CD4-positive, alpha-beta T cell (primary cell): ENCODE results near the gene PAFAH2. TPM values are rescaled to one million over a fixed set of nuclear protein-coding genes. Genes with fewer than 3 reads are reported as not detected.

Experiments used
- ATAC-seq: fragments of 200-7000 bp; cut with Tn5 transposase; one replicate; pipeline ENCODE4 v1.10.0; 2022; ENCODE audit warnings: mild to moderate bottlenecking; ENCODE audit not compliant: poor library complexity
- CTCF ChIA-PET: fragments of 350-600 bp; sonication (Branson Sonifier 250); formaldehyde crosslinking; loops from one replicate; lab custom pipeline; 2021; ENCODE audit warnings: antibody characterized with exemption, inconsistent platforms; lab: Charles Lee
- POLR2A ChIA-PET: fragments of 350-600 bp; sonication (Branson Sonifier 250); formaldehyde crosslinking; loops from one replicate; lab custom pipeline; 2021; ENCODE audit warnings: antibody characterized with exemption, inconsistent platforms; lab: Charles Lee
- DNase-seq, 14 experiments: peaks; one replicate each; pipeline ENCODE4 v3.0.0-alpha.2; 2013 to 2020; ENCODE audit warnings: mixed read lengths in 2 of 14
- H3K27ac ChIP-seq, 2 donors: one replicate each; pipeline versions ENCODE4 v1.5.1 to v1.7.0; 2013; ENCODE audit warnings: low read length in 2 of 2, low read depth in 1 of 2, mild to moderate bottlenecking in 1 of 2
- H3K27me3 ChIP-seq, 2 experiments: 1 replicate in 1 of 2; 2 replicates in 1 of 2; pipeline versions ENCODE4 v1.6.1 to v1.7.0; 2013; ENCODE audit warnings: low read length in 2 of 2, control low read depth in 1 of 2, mild to moderate bottlenecking in 1 of 2, moderate library complexity in 1 of 2; ENCODE audit not compliant: insufficient read depth in 2 of 2, control insufficient read depth in 1 of 2
- H3K36me3 ChIP-seq: one replicate; pipeline ENCODE4 v1.6.1; 2013; ENCODE audit warnings: low read length, control low read depth; ENCODE audit not compliant: insufficient read depth
- H3K4me1 ChIP-seq: one replicate; pipeline ENCODE4 v1.6.1; 2013; ENCODE audit warnings: low read length, control low read depth; ENCODE audit not compliant: insufficient read depth
- H3K4me3 ChIP-seq: one replicate; pipeline ENCODE4 v1.5.1; 2013; ENCODE audit warnings: mild to moderate bottlenecking, low read length, moderate library complexity
- H3K9me3 ChIP-seq, 2 experiments: 1 replicate in 1 of 2; 2 replicates in 1 of 2; pipeline versions ENCODE4 v1.6.1 to v1.7.0; 2013; ENCODE audit warnings: low read length in 2 of 2, mild to moderate bottlenecking in 2 of 2, control low read depth in 1 of 2, moderate library complexity in 1 of 2; ENCODE audit not compliant: control insufficient read depth in 1 of 2, insufficient read depth in 1 of 2
- H3K27ac Mint-ChIP-seq: one replicate; pipeline ENCODE4 v1.8.0; 2020; ENCODE audit warnings: mixed read lengths
- H3K27me3 Mint-ChIP-seq: one replicate; pipeline ENCODE4 v1.8.0; 2021; ENCODE audit warnings: mixed read lengths
- H3K36me3 Mint-ChIP-seq: one replicate; pipeline ENCODE4 v1.8.0; 2021; ENCODE audit warnings: low read depth, mixed read lengths
- H3K4me1 Mint-ChIP-seq: one replicate; pipeline ENCODE4 v1.8.0; 2021; ENCODE audit warnings: low read depth, mixed read lengths
- H3K4me3 Mint-ChIP-seq: one replicate; pipeline ENCODE4 v1.8.0; 2020; ENCODE audit warnings: mild to moderate bottlenecking, mixed read lengths
- H3K9me3 Mint-ChIP-seq: one replicate; pipeline ENCODE4 v1.8.0; 2020; ENCODE audit warnings: mixed read lengths
- intact Hi-C, 2 experiments: fragments of 100-400 bp; cut with DNase I in 1 of 2; cut with micrococcal nuclease in 1 of 2; formaldehyde crosslinking; loops; one replicate each; pipeline versions ENCODE4 v1.15.1 to v1.9.0; 2023 to 2025; cut with DNase I, micrococcal nuclease
- total RNA-seq, 174 experiments: library from RNA in 2 of 174; stranded (reverse) in 2 of 174; gene quantifications; one replicate each; pipeline ENCODE4 v1.2.3 and lab custom pipeline; 2021 to 2026
- TF ChIP-seq, protein P1 (sequence below): fragments of 200-600 bp; IDR thresholded peaks from one replicate; pipeline ENCODE4 v1.8.0; 2022; ENCODE audit warnings: antibody characterized with exemption, mild to moderate bottlenecking

PAFAH2 gene
- total RNA-seq, 2 experiments from 2014 or later = 7.9 to 8.1 TPM

DNA sequence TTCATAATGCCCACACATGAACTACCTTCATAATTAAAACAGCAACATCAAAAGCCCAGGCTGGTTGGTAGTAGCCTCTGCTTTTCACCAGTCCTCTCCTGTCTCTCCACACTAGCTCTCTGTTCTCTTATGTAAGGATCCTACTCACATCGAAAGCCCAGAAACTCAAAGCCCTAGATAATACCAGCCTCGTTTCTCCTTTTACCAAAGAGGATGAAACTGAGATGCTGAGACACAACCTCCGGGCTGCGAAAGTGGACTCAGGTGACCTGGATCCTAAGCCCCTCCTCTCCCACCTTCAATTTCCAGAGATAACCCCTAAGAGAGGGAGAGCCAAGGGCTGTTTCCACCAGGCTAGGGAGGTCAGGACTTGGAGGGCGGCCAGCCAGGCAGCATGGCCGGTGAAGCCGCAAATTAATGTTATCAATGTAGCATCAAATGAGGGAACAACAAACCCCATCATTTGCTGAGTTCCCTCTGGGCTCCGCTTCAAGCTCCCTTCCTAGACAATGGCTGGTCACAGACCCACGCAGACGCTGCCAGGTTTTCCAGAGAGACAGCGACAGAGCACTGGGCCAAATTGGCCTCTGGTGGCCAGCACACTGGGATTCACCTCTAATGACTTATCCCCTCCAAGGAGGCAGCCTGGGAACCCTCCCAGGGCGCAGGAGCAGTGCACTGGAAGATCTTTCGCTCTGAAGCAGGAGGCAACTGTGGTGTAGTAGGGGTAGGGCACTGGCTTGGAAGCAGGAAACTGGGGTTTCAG is 70.9 kb downstream of the PAFAH2 start:
- POLR2A ChIA-PET = interaction anchor here (0.6 to 1.6 kb wide), 3 partner anchors 9 to 31 kb away, joined by 3 to 4 read pairs (median 3); no protein-coding TSS in a partner anchor
- Mint-ChIP-seq H3K27ac (peak overlapping the region; percentile 9), H3K9me3 (no peaks in the 10 kb centered on the region)

GRCh38 chr1:25924454-25924853 is 73.4 kb downstream of the PAFAH2 start:
- TF ChIP-seq, protein P1, sequence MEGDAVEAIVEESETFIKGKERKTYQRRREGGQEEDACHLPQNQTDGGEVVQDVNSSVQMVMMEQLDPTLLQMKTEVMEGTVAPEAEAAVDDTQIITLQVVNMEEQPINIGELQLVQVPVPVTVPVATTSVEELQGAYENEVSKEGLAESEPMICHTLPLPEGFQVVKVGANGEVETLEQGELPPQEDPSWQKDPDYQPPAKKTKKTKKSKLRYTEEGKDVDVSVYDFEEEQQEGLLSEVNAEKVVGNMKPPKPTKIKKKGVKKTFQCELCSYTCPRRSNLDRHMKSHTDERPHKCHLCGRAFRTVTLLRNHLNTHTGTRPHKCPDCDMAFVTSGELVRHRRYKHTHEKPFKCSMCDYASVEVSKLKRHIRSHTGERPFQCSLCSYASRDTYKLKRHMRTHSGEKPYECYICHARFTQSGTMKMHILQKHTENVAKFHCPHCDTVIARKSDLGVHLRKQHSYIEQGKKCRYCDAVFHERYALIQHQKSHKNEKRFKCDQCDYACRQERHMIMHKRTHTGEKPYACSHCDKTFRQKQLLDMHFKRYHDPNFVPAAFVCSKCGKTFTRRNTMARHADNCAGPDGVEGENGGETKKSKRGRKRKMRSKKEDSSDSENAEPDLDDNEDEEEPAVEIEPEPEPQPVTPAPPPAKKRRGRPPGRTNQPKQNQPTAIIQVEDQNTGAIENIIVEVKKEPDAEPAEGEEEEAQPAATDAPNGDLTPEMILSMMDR = no peak
- Histone ChIP-seq H3K4me1 (peaks cover 19% of the 10 kb centered on the region), H3K4me3 (no peak overlapping the region), H3K9me3 (no peaks in the 10 kb centered on the region), H3K27ac (peak overlapping the region in 1 of 2 donors; percentile 2), H3K36me3 (no peaks in the 10 kb centered on the region), H3K27me3 (no peaks in the 10 kb centered on the region)
- Mint-ChIP-seq H3K27me3 (no peaks in the 10 kb centered on the region), H3K4me1 (peaks cover 29% of the 10 kb centered on the region), H3K27ac (peak overlapping the region; percentile 84), H3K9me3 (no peaks in the 10 kb centered on the region), H3K4me3 (no peak overlapping the region), H3K36me3 (no peaks in the 10 kb centered on the region)
- no peak for DNase-seq
- no peak for ATAC-seq
- intact Hi-C loops = no loop called here
- ChIA-PET CTCF (interaction anchor here (1.7 kb wide), 1 partner anchor 29 kb away, joined by 5 read pairs; no protein-coding TSS in a partner anchor), POLR2A (interaction anchor here (0.7 to 1.0 kb wide), 2 partner anchors 29 to 47 kb away, joined by 3 to 4 read pairs; no protein-coding TSS in a partner anchor)

More for the DNA sequence above, 70.9 kb downstream of the PAFAH2 start:
- H3K27ac ChIP-seq = no peak overlapping the region
- no peaks in the 10 kb centered on the region for H3K9me3 ChIP-seq
- CTCF ChIA-PET = interaction anchor here (0.6 kb wide), 1 partner anchor 73 kb away, joined by 3 read pairs; no protein-coding TSS in a partner anchor
- H3K4me3 Mint-ChIP-seq = no peak overlapping the region
- ATAC-seq (no peak), DNase-seq (no peak)
- H3K36me3 ChIP-seq = no peaks in the 10 kb centered on the region
- TF ChIP-seq, protein P1 = no peak
- H3K4me1 Mint-ChIP-seq = peaks cover 17% of the 10 kb centered on the region
- no peaks in the 10 kb centered on the region for H3K27me3 Mint-ChIP-seq
- H3K4me3 ChIP-seq = no peak overlapping the region
- no peaks in the 10 kb centered on the region for H3K36me3 Mint-ChIP-seq
- peaks cover 18% of the 10 kb centered on the region for H3K4me1 ChIP-seq
- intact Hi-C loops = loop anchor here in 1 of 2 experiments (5.0 kb wide), 1 partner anchor 40 kb away; no protein-coding TSS in a partner anchor
- H3K27me3 ChIP-seq = no peaks in the 10 kb centered on the region

GRCh38 chr1:25922971-25923552 is 74.8 kb downstream of the PAFAH2 start:
- no peaks in the 10 kb centered on the region for H3K27me3 ChIP-seq
- no peaks in the 10 kb centered on the region for H3K9me3 Mint-ChIP-seq
- peak overlapping the region in 1 of 2 donors; percentile 23 for H3K27ac ChIP-seq
- H3K27ac Mint-ChIP-seq = peak overlapping the region; percentile 84
- intact Hi-C loops = loop anchor here in 1 of 2 experiments (2.0 kb wide), 2 partner anchors 16 to 28 kb away; partner anchors contain the start of gene STMN1
- ChIA-PET POLR2A (interaction anchor here (0.9 to 2.4 kb wide), 8 partner anchors 10 to 74 kb away, joined by 3 to 25 read pairs (median 8); partner anchors contain the start of genes PAFAH2 and STMN1), CTCF (interaction anchor here (1.5 to 1.7 kb wide), 3 partner anchors 15 to 74 kb away, joined by 3 to 5 read pairs (median 5); partner anchors contain the start of gene PAFAH2)
- ATAC-seq = peak; percentile 34
- no peaks in the 10 kb centered on the region for H3K36me3 Mint-ChIP-seq
- H3K27me3 Mint-ChIP-seq = no peaks in the 10 kb centered on the region
- no peaks in the 10 kb centered on the region for H3K36me3 ChIP-seq
- H3K4me1 ChIP-seq = peaks cover 26% of the 10 kb centered on the region
- peak overlapping the region; percentile 67 for H3K4me3 ChIP-seq
- peak overlapping the region; percentile 88 for H3K4me3 Mint-ChIP-seq
- H3K9me3 ChIP-seq = no peaks in the 10 kb centered on the region
- TF ChIP-seq, protein P1 = no peak
- DNase-seq = peak in 4 of 14 experiments; percentile 1 to 49 (median 39)
- peaks cover 35% of the 10 kb centered on the region for H3K4me1 Mint-ChIP-seq
